ENCODE measurements around the gene PDGFA.

Gene PDGFA

GRCh38 chr7:458511-459245 lies 61.0 kb downstream of the PDGFA start:
- no peak for DNase-seq

- DNase-seq, result no peak
Measured at GRCh38 chr7:457814-458510, 61.7 kb downstream of the PDGFA start.

GRCh38 chr7:455110-455928 lies 64.3 kb downstream of the PDGFA start:
- DNase-seq, result no peak

- DNase-seq, result no peak
Measured at GRCh38 chr7:454356-455109, 65.1 kb downstream of the PDGFA start.

GRCh38 chr7:453597-454306 lies 65.9 kb downstream of the PDGFA start:
- DNase-seq, result no peak

GRCh38 chr7:452791-453455 lies 66.7 kb downstream of the PDGFA start:
- DNase-seq, result no peak

GRCh38 chr7:452226-452751 lies 67.4 kb downstream of the PDGFA start:
- DNase-seq, result no peak

- DNase-seq, result no peak
Measured at GRCh38 chr7:451255-452225, 68.1 kb downstream of the PDGFA start.

- DNase-seq, result no peak
Measured at GRCh38 chr7:450741-451140, 68.9 kb downstream of the PDGFA start.

GRCh38 chr7:450036-450435 lies 69.6 kb downstream of the PDGFA start:
- DNase-seq, result no peak

- no peak for DNase-seq
Measured at GRCh38 chr7:449324-450019, 70.2 kb downstream of the PDGFA start.

GRCh38 chr7:447523-447922 lies 72.1 kb downstream of the PDGFA start:
- no peak for DNase-seq

All from effector CD8-positive, alpha-beta T cell (primary cell).